SU-DHL-6 (cell line): ENCODE data around the gene MYO7B.

Source experiments
- CTCF ChIP-seq: fragments of 200-600 bp; sonication (generic); IDR thresholded peaks from one replicate; pipeline ENCODE4 v1.5.1; 2017; ENCODE audit warnings: antibody characterized with exemption, mild to moderate bottlenecking, low read length, moderate library complexity; ENCODE audit not compliant: insufficient read depth, poor library complexity, severe bottlenecking
- EZH2phosphoT487 ChIP-seq: fragments of 200-600 bp; sonication (generic), shearing (Covaris generic); conservative IDR thresholded peaks from 2 replicates; pipeline ENCODE4 v1.6.1; 2018; ENCODE audit warnings: mild to moderate bottlenecking, antibody characterized with exemption, low read length, moderate library complexity, mixed read lengths

- TF ChIP-seq CTCF (no peak), EZH2phosphoT487 (no peak)
Observed at GRCh38 chr2:127639111-127639474, 103.6 kb downstream of the MYO7B start.
